Measurements from ENCODE around the gene GJA5. TPM values are rescaled to one million over a fixed set of nuclear protein-coding genes. Genes with fewer than 3 reads are reported as not detected.

GJA5 gene
- polyA plus RNA-seq (ENCODE audit: insufficient read length): 15.8 TPM

DNA sequence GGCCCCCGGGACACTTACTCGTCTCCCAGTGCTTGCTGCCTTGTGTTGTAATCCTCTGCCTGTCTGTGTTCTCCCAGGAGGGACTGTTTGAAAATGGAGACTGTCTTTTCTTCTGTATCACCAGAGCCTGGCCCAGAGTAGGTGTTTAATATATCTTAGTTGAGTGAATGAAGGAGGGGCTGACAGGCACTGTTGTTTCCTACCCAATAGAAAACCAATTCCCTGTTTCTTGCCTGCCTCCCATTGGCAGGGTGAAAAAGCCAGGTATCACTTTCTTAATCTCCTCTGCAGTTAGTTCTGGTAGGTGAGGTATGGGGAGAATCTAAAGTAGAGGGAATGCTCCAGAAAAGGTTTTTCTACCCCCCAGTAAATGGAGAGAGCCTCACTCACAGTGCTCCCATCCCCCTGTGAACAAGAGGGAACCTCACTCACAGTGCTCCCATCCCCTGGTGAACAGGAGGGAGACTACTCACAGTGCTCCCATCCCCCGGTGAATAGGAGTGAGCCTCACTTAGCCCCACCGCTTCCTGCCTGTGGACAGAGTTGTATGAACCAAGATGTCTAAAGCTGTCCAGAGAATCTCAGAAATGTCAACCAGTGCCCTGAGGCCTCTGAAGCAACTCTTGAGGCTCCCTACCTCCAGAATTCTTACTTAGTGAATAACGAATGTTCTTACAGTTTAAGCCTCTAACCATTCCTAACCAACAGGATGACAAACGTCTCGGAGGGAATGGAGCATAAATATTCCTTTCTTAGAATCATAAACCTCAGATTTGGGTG is at the start of gene GJA5:
TSS of gene GJA5 (minus strand) at position 122 of the 780 bp plus-strand sequence. CDS start 1,364 bp downstream, outside the sequence.
- DNase-seq (ENCODE audit: low read depth): no peak

DNA sequence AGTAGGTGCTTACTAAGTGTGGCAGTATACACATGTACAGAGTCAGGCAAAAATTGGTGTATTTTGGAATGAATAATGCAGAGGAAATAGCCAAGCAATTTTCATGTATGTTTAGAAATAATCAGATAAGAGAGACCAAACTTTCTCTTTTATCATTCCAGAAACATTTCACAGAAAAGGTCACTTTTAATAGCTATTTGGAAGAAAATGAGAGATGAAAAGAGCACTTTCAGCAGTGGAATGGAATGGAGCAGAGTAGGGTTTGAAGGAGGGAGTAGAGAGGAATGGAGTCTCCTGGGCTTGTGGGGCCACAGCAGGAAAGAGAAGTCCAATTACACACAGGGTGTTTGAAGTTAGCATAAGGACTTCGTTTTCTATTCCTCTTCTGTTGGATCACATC is 48.8 kb upstream of the GJA5 start:
- DNase-seq (ENCODE audit: low read depth): no peak

- DNase-seq (ENCODE audit: low read depth): no peak
Measured at GRCh38 chr1:147808025-147808424, 47.6 kb upstream of the GJA5 start.

GRCh38 chr1:147807405-147807804 is 47.0 kb upstream of the GJA5 start:
- DNase-seq (ENCODE audit: low read depth): no peak

DNA sequence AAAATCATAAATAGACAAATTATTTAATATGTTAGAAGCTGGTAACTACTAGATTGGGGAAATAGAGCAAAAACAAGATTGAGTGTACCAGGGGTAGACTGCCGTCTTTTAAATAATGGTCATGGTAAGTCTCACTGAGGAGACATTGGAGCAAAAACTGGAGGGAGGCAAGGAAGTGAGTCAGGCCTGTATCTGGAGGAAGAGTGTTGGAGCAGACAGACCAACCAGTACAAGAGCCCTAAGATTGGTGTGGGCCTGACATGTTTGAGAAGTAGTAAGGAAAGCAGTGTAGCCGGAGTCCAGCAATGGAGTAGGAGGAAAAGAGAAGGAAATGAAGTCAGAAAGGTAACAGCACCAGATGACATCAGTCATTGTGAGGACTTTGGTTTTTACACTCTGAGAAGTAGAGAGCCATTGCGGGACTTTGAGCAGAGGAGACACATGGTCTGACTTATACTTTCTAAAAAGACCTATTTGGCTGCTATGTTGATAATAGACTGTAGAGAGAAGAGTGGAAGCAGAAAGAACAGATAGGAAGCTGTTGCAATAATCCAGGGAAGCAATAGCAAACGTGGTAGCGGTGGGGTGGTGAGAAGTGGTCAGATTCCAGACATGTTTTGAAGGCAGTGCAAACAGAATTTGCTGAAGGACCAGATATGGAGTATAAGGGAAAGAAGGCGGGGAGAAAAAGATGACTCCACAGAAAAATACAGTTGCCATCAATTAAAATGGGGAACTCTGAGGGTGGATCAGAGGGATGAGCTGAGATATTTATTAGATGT is 44.7 kb upstream of the GJA5 start:
- no peak for DNase-seq (ENCODE audit: low read depth)

- no peak for DNase-seq (ENCODE audit: low read depth)
Measured at GRCh38 chr1:147800804-147801203, 40.4 kb upstream of the GJA5 start.

GRCh38 chr1:147798731-147799130 is 38.3 kb upstream of the GJA5 start:
- no peak for DNase-seq (ENCODE audit: low read depth)

GRCh38 chr1:147794570-147794969 is 34.2 kb upstream of the GJA5 start:
- no peak for DNase-seq (ENCODE audit: low read depth)

- no peak for DNase-seq (ENCODE audit: low read depth)
Measured at GRCh38 chr1:147791876-147792275, 31.5 kb upstream of the GJA5 start.

DNA sequence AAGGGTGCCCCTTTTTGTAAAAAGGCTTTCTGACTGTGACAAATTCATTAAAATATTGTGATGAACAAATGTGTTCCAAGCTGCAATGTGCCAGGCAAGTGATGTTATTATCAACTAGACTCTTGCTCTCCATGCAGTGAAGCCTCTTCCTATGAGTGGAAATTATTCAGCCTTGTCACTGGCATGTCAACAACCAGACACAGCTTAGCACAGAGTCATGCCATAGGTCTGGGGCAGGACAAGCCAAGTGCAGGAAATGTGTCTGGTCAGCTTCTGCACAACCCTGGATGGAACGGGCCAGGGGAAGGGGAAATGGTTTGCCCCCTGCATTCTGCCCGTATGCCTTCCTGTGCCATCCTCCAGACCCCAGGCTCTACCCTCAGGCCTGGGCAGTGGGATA is 27.4 kb upstream of the GJA5 start:
- DNase-seq (ENCODE audit: low read depth): no peak

- no peak for DNase-seq (ENCODE audit: low read depth)
Measured at GRCh38 chr1:147786536-147786935, 26.1 kb upstream of the GJA5 start.

- DNase-seq (ENCODE audit: low read depth): no peak
Measured at GRCh38 chr1:147785794-147786506, 25.5 kb upstream of the GJA5 start.

GRCh38 chr1:147784941-147785340 is 24.5 kb upstream of the GJA5 start:
- no peak for DNase-seq (ENCODE audit: low read depth)

DNA sequence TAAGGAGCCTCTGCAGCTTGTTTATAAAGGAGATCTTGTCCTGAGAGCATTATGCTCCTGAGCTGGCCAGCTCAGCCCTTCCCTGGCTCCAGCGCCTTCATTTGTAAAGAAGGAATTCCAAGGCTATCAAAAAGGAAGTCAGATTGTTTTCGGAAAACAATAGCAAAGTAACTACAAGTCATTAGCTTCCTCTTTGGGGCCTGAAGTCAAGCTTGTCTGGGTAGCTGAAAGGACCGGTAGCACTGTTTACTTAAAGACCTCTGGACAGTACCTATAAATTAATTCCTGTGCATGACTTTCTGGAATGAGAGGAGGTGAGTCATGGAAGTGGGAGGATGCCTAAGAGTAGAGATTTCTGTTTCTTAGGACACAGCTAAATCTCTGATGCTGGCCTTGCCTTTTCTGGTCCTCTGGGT is 20.7 kb upstream of the GJA5 start:
- no peak for DNase-seq (ENCODE audit: low read depth)

DNA sequence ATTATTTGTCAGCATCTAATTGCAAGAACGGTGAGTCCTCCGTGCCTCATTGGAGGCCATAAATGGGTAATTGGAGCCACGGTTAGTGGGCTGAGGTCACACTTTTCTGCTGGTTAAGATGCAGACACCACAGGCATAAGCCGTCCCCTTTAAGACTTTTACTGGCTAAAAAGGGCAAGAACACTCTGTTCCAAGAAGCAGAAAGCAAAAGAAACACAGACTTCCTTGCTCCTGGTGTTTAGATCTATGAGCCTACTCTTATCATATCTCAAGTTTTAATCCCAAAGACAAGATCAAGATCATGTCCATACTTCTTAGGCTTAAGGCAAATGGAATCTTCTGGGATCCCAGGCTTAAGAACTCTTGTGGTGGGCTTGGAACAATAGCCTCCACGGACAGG is 17.3 kb upstream of the GJA5 start:
- DNase-seq (ENCODE audit: low read depth): no peak

- DNase-seq (ENCODE audit: low read depth): no peak
Measured at GRCh38 chr1:147773215-147773715, 12.9 kb upstream of the GJA5 start.

GRCh38 chr1:147772570-147772969 is 12.2 kb upstream of the GJA5 start:
- DNase-seq (ENCODE audit: low read depth): no peak

- no peak for DNase-seq (ENCODE audit: low read depth)
Measured at GRCh38 chr1:147771226-147772125, 11.1 kb upstream of the GJA5 start.

- no peak for DNase-seq (ENCODE audit: low read depth)
Measured at GRCh38 chr1:147769106-147769505, 8.7 kb upstream of the GJA5 start.

- no peak for DNase-seq (ENCODE audit: low read depth)
Measured at GRCh38 chr1:147768582-147768981, 8.2 kb upstream of the GJA5 start.

DNA sequence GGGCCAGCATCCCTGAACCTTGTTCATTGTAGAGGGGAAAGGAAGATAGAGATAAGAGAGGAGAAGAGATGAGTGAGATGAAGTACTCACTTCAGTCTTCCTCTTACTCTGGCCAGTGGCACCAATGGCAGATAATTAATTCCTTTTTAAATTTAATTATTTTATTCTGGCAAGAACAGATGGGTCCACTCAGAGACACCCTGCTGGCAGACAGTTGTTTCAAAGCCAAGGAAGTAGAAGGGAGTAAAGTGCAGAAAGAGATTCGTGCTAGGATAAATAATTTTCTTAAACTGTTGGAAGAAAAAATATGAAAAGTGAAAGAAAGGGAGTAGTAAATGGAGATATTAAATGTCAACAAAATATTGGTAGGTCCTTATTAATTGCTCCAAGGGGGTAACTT is 7.7 kb upstream of the GJA5 start:
- no peak for DNase-seq (ENCODE audit: low read depth)

All from forelimb muscle (tissue), 1 donor.